ENCODE data around the gene ZCCHC14.
"Not testable (repeated sequence)": the region's sequence is repeated elsewhere in the genome, so short reads cannot be mapped to it uniquely, and the experiment has no call there.

Gene ZCCHC14

GRCh38 chr16:87391950-87392820 is 100.6 kb downstream of the ZCCHC14 start, which contains the start of gene MAP1LC3B:
MAP1LC3B (plus strand) TSS chr16:87392336; CDS start chr16:87392428, 92 bp downstream.
- H3K4me3 ChIP-seq (ENCODE audit: low read depth, low read length): peak within 1 kb of the TSS; percentile 67
- TF ChIP-seq, protein P1, sequence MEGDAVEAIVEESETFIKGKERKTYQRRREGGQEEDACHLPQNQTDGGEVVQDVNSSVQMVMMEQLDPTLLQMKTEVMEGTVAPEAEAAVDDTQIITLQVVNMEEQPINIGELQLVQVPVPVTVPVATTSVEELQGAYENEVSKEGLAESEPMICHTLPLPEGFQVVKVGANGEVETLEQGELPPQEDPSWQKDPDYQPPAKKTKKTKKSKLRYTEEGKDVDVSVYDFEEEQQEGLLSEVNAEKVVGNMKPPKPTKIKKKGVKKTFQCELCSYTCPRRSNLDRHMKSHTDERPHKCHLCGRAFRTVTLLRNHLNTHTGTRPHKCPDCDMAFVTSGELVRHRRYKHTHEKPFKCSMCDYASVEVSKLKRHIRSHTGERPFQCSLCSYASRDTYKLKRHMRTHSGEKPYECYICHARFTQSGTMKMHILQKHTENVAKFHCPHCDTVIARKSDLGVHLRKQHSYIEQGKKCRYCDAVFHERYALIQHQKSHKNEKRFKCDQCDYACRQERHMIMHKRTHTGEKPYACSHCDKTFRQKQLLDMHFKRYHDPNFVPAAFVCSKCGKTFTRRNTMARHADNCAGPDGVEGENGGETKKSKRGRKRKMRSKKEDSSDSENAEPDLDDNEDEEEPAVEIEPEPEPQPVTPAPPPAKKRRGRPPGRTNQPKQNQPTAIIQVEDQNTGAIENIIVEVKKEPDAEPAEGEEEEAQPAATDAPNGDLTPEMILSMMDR (IDR thresholded peaks at IDR 0.05; ENCODE audit: borderline replicate concordance, insufficient read depth, low read depth, low read length): no peak

GRCh38 chr16:87391324-87391949 is 101.4 kb downstream of the ZCCHC14 start:
- TF ChIP-seq, protein P1 (IDR thresholded peaks at IDR 0.05; ENCODE audit: borderline replicate concordance, insufficient read depth, low read depth, low read length): no peak
- peak overlapping the region; percentile 67 for H3K4me3 ChIP-seq (ENCODE audit: low read depth, low read length)

DNA sequence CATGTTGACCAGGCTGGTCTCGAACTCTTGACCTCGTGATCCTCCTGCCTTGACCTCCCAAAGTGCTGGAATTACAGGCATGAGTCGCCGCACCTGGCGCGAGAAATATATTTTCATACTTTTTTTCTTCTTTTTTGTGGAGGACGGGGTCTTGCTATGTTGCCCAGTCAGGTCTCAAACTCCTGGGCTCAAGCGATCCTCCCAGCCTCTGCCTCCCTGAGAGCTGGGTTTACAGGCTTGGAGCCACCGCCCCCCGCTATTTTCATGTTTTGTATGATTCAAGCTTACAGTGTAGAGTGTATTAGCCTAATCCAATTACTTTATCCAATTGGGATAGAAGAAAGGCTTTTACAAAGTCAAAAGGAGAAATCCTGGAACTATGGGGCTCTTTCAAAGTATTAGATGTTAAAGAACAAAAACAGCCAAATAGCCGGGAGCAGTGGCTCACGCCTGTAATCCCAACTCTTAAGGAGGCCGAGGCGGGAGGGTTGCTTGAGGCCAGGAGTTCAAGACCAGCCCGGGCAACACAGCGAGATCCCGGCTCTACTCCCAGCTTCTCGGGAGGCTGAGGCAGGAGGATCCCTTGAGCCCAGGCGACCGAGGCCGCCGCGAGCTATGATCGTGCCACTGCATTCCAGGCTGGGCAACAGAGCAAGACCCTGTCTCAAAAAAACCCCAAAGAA is 102.0 kb downstream of the ZCCHC14 start:
- TF ChIP-seq, protein P1 (IDR thresholded peaks at IDR 0.05; ENCODE audit: borderline replicate concordance, insufficient read depth, low read depth, low read length): no peak
- H3K4me3 ChIP-seq (ENCODE audit: low read depth, low read length): no peak overlapping the region

DNA sequence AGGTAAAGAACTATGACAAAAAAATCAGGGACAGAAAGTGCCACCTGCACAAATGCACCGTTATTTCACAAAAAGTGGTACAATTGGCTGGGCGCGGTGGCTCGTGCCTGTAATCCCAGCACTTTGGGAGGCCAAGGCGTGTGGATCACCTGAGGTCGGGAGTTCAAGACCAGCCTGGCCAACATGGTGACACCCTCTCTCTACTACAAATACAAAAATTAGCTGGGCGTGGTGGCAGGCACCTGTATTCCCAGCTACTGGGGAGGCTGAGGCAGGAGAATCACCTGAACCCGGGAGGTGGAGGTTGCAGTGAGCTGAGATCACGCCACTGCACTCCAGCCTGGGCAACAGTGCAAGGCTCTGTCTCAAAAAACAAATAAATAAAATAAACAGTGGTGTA is 102.9 kb downstream of the ZCCHC14 start:
- not testable (repeated sequence) for H3K4me3 ChIP-seq (ENCODE audit: low read depth, low read length)

DNA sequence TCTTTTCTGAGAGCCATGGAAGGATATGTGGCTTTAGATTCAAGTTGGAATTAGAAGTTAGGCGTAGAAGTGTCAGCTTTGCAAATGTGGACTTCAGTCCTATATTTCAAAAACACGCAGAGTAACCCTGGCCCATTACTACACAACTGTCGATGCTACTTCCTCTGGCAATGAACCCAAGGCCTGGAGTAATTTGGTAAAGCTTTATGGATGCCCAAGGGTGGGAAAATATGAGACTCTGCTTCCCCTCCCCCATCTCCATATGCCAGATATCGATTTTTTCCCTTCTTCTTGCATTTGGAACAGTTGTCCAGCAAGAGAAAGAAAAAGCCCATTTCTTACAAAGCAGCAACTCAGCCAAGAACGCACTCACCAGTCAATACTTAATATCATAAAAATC is 103.6 kb downstream of the ZCCHC14 start:
- TF ChIP-seq, protein P1 (IDR thresholded peaks at IDR 0.05; ENCODE audit: borderline replicate concordance, insufficient read depth, low read depth, low read length): no peak
- H3K4me3 ChIP-seq (ENCODE audit: low read depth, low read length): no peak overlapping the region

DNA sequence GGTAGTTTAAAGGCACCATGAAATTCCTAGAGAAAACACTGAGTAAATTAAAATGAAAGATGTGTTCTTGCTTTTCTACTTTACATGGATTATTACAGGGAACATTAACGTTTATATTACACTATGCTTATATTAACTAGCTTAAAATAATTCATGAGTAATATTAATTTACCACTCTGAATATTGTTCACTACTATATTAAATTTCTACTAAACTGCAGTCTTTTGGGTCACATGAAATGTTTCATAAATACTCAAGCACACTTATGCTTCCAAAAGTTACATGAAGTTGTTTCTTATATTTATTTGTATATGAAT is 104.0 kb downstream of the ZCCHC14 start:
- H3K4me3 ChIP-seq (ENCODE audit: low read depth, low read length): no peak overlapping the region
- TF ChIP-seq, protein P1 (IDR thresholded peaks at IDR 0.05; ENCODE audit: borderline replicate concordance, insufficient read depth, low read depth, low read length): no peak

- TF ChIP-seq, protein P1 (IDR thresholded peaks at IDR 0.05; ENCODE audit: borderline replicate concordance, insufficient read depth, low read depth, low read length): no peak
- H3K4me3 ChIP-seq (ENCODE audit: low read depth, low read length): no peak overlapping the region
Observed at GRCh38 chr16:87387942-87388817, 104.6 kb downstream of the ZCCHC14 start.

DNA sequence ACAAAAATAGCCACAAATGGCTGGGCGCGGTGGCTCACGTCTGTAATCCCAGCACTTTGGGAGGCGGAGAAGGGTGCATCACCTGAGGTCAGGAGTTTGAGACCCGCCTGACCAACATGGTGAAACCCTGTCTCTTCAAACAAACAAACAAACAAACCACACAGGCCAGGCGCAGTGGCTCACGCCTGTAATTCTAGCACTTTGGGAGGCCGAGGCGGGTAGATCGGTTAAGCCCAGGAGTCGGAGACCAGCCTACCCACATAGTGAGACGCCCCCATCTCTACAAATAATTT is 108.0 kb downstream of the ZCCHC14 start:
- peak overlapping the region; percentile 65 for H3K4me3 ChIP-seq (ENCODE audit: low read depth, low read length)
